Sigmoid colon (tissue), 4 donors: ENCODE results near the gene GLRX.

Experiments
- CTCF ChIP-seq, 4 experiments: fragments of 450-650 bp in 3 of 4; fragments of 200-600 bp in 1 of 4; IDR thresholded peaks; one replicate each; pipeline ENCODE4 v1.5.1; 2016 to 2019; ENCODE audit warnings: antibody characterized with exemption in 4 of 4, mild to moderate bottlenecking in 3 of 4, moderate library complexity in 2 of 4
- POLR2AphosphoS5 ChIP-seq, 4 donors: sonication (generic); formaldehyde crosslinking; IDR thresholded peaks; one replicate each; pipeline ENCODE4 v1.6.1; 2017; ENCODE audit warnings: antibody characterized with exemption in 4 of 4

GRCh38 chr5:95838556-95838955, 16.0 kb upstream of the GLRX start:
- TF ChIP-seq CTCF (IDR thresholded peaks at IDR 0.05), result no peak
- no peak for TF ChIP-seq POLR2AphosphoS5 (IDR thresholded peaks at IDR 0.05)
